ENCODE measurements around the gene KRTAP5-4.

DNA sequence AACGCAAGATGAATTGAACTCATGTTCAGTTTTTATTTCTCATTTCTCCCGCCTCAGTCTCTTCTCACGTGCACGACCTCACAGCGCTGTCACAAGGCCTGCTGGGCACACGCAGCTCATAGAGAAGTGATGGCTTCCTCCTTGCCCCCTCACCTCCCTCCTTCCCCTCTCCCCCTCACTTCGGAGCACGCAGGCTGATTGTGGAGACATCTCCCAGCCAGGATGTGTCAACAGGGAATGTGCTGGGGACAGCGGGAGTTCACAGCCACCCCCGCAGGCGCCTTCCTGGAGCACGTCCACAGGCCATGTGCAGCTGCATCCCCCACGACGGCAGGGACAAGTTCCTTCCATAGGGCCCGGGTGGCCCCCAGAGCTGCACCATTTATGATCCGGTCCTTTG is 46.0 kb upstream of the KRTAP5-4 start:
- TF ChIP-seq EZH2phosphoT487 (IDR thresholded peaks at IDR 0.05; ENCODE audit: insufficient read depth, low read depth) = no peak
- TF ChIP-seq EZH2 (IDR thresholded peaks at IDR 0.05; ENCODE audit: insufficient read depth, poor library complexity, severe bottlenecking) = no peak

All from GM23248 (cell line).